ENCODE results near the gene CRY1.

Gene CRY1
- total RNA-seq = 80.9 to 91.8 reads per million in 2 experiments

GRCh38 chr12:107093417-107094182 is at the start of gene CRY1:
CRY1 (minus strand) TSS chr12:107093549; CDS start chr12:107092961, 588 bp downstream.
- DNase-seq (ENCODE audit: low read depth) = peak; percentile 86

DNA sequence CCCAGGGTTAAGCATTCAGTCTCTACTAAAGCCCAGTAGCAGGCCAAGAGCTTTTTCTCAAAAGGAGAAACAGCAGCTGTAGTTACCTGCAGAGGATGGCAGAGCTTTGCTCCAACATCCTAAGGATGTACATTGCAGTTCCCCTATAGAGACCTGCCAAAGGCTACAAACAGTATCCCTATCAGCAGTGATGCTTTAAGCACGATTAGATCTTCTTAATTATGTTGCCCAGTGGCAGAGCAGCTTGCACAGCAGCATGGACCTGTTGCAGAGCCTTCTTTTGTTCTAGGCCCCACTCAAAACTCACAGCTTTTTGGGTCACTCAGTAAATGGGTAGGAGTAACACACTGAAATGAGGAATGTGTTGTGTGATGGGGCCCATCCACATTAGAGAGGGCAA is 46.4 kb upstream of the CRY1 start:
- no peak for DNase-seq (ENCODE audit: low read depth)

DNA sequence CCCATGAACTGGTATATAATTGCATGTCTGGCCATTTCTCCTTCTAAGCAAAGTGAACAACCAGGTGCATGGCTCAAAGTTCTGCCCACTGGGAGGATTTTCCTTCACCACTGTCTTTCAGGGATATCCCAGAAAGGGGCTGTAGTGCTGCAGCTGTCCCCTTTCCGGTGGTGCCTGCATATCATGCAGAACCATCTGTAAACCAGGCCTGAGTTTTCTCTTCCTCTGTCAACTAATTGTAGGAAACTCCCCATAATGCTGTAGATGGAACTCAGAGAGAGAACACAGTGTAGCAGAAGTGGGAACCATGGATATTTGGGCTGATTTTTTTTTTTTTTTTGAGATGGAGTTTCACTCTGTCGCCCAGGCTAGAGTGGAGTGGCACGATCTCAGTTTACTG is 45.6 kb upstream of the CRY1 start:
- DNase-seq (ENCODE audit: low read depth) = no peak

DNA sequence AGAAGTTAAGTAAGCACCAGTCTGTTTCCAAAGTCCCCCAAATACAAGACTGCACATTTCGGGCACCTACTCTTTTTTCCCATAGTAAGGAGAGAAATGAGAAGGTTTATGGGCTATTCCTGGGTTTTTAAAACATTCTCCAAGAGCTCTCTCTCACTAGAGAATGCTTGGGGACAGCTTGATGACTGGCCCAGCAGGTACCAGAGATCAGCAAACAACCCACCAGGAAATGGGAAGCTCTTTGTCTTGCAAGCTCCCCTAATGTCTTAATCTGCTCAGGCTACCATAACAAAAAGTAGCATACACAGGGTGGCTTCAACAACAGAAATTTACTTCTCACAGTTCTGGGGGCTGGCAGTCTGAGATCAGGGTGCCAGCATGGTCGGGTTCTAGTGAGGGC is 41.8 kb upstream of the CRY1 start:
- DNase-seq (ENCODE audit: low read depth) = no peak

- peak; percentile 10 for DNase-seq (ENCODE audit: low read depth)
Measured at GRCh38 chr12:107134558-107134957, 41.2 kb upstream of the CRY1 start.

DNA sequence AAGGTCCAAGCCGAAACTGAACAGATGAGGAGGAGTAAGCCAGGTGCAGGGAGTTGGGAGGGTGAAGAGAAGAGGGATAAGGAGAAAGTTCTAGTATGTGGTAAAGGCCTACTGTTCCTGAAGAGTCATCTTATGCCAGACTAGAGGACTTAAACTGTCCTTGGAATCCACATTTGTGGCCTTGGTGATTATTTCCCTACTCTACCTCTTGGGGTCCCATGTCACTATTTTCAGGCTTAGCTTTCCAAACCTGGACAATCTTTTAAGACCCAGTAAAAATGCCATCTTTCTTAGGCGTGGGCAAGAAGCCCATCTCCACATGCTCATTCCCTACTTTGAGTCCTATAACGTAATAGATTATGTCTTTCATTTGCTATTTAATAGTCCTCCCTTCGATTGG is 40.1 kb upstream of the CRY1 start:
- no peak for DNase-seq (ENCODE audit: low read depth)

DNA sequence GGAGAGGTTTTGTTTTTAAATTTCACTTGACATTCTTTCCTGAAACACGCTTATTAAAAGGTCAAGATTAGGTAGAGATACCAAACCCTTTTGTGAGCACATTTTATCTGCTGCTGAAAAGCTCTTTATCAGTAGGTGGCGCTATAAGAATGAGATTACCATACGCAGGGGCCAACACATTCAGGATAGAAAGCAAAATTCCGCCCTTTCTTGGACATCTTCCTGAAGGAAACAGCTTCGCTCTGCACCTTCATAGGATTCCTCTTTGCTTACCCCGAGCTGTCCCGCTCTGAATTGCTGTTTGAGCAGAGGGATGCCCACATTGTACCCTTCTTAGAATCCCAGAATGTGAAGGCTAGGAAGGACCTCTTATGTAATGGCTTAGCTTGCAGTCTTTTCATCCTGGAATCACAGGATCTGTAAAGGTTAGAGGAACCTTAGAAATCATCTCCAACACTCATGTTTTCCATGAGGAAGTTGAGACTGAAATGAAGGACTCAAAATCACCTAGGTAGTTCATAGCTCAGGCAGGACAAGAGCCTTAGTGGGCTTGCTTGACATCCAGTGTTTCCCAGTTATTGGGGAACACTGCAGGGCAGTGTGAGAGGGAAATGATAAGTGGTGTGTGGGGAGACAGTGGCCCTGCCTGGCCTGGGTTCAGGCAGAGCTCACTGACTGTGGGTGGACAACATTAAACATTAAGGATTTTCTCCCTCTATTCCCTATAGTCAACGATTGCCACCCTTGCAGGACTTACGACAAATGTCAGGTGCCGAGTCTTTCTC is 38.7 kb upstream of the CRY1 start:
- no peak for DNase-seq (ENCODE audit: low read depth)

GRCh38 chr12:107130830-107131611 is 37.7 kb upstream of the CRY1 start:
- no peak for DNase-seq (ENCODE audit: low read depth)

GRCh38 chr12:107129315-107129930 is 36.1 kb upstream of the CRY1 start:
- DNase-seq (ENCODE audit: low read depth) = no peak

DNA sequence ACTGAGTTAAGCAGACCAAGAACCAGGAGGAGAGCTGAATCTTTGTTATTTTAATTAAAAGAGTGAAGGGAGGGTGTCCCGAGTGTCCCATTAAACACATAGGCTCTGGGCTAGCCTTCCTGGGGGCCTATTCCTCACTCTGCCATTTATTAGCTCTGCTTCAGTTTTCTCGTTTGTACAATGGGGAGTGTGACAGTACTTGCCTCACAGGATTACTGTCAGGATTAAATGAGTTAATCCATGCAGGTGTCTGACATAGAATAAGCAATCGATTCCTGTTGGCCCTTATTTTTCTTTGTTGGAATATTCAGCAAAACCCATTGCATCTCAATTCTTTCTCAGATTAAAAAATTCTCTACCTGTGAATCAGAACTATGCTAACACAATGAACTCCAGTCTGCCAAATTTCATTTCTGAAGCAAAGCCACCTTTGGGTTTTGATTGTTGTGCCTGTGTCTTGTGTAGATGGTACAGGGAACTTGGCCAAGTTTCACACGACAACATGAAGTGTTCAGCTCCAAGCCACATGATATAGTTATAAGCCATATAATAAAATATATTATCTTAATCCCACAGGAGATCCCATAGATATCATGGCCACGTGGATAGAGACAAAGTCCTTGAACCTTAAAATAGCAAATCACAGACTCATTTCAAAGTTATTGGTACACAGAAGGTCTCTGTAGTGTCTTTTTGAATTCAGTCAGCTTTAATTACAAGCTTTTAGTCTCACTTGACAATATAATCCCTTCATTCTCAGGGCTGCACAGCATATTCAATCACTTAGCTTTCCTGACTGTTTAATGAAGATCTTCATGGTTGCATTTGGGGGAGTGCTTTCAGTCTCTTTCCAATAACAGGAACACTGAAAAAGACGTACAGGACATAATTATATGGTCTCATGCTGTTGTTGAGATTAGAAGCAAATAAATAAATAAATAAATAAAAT is 34.4 kb upstream of the CRY1 start:
- DNase-seq (ENCODE audit: low read depth) = no peak

DNA sequence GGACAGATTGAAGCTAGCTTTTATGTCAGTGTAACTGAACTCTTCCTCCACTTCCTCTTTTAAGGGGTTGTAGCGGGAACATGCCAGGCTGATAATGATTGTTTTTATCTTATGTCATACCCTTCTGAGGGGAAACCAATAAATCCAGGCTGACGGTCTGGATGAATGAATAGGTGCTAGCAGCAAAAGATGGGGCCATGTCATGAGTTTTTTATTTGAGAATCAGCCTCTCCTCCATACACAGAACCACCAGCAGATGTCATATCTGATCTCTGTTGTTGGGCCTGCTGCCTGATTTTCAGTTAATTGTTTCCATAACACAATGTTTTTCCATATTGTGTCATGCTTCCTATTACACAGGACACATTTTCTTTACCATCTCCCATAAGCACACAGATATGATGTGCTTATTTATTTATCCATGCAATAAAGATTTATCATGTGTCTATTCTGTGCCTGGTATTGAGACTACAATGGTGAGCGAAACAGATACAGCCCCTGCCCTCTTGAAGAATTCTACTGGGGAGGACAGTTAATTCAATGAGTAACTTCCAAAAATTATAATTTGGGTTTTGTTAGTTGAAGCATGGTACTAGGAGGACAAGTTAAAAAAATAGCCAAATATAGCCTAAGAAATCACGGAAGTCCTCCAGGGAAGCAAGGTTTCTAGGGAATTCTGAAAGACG is 33.6 kb upstream of the CRY1 start:
- DNase-seq (ENCODE audit: low read depth) = no peak

DNA sequence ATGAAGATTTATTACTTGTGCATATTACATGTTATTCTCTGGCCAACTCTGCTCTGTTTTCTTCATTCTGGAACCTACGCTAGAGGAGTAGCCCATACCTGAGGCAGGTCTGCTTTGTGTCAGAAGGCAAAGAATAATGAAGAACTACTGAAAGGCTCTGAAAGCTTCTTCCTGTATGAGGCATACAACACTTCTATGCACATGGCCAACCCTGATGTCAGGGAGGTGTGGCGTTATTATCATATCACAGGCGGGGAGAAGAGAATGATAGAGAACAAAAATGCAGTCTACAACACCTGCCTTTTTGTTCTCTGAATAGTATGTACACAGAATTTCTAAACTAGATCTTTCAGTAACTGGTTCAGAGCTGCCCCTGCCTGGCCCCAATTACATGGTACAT is 32.5 kb upstream of the CRY1 start:
- no peak for DNase-seq (ENCODE audit: low read depth)

DNA sequence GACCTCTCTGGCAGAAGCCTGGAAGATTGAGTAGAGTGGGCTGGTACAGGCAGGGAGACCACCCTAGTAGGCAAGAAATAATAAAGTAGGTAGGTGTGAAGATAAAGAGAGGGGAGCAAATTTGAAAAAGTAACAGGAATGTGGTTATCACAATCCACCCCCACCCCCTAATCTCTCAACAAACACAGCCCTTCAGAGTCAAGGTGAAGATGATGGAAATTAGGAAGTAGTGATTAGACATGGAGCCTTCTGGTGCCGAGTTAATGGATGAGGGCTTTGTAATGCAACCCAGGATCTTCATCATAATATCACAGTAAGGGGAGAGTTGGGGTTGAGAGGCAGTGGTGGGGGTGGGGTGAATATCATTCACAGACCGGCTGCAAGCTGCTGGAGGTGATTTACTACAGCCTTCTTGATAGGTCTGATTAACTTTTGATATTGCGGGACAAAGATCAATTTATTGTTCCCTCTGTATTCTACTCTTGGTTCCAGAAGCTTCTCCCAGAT is 29.2 kb upstream of the CRY1 start:
- DNase-seq (ENCODE audit: low read depth) = no peak

DNA sequence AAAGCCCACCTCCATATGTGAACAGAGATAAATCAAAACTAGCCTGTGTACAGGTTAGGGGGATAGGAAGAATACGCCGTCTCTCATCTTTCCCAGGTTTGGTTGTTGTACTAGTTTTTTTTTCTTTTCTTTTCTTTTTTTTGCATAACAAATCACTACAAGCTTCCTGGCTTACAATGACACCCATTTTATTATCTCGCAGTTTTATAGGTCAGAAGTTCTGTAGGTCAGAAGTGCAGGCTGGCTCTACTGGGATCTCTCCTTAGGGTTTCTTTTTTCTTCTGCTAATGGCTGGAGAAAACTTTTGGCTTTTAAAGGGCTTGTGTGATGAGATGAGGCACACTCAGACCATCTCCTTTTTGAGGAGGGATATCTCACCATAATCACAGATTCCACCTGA is 25.7 kb upstream of the CRY1 start:
- no peak for DNase-seq (ENCODE audit: low read depth)

- no peak for DNase-seq (ENCODE audit: low read depth)
Measured at GRCh38 chr12:107118624-107119023, 25.3 kb upstream of the CRY1 start.

DNA sequence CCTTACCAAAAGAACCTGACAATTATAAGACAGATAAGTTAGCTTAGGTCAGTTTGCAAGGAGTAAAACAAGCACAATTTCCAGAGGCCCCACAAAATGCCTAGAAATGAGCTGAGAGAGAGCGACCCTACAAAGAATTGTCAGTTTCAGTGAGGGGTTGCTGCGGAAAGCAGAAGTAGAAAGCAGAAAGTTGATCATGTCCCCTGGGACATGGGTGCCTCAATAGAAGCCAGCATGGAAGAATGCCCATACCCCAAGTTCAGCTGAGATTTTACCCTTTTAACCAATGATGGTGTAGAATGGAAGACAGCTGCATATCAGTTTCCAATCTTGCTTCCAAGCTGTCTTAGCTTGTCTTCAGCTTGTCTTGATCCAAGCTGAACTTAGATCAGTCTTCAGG is 21.8 kb upstream of the CRY1 start:
- DNase-seq (ENCODE audit: low read depth) = no peak

GRCh38 chr12:107111314-107111713 is 18.0 kb upstream of the CRY1 start:
- DNase-seq (ENCODE audit: low read depth) = no peak

GRCh38 chr12:107109726-107110719 is 16.7 kb upstream of the CRY1 start:
- no peak for DNase-seq (ENCODE audit: low read depth)

GRCh38 chr12:107108995-107109508 is 15.7 kb upstream of the CRY1 start:
- DNase-seq (ENCODE audit: low read depth) = no peak
